Subcutaneous abdominal adipose tissue (tissue), 5 donors: ENCODE results near the gene MEOX1.

Source experiments
- H3K27ac ChIP-seq: one replicate; pipeline ENCODE4 v1.7.0; 2013; ENCODE audit warnings: low read depth, mild to moderate bottlenecking, inconsistent platforms, low read length, moderate library complexity
- H3K27me3 ChIP-seq, 5 donors: one replicate each; pipeline ENCODE4 v1.7.0; 2013; ENCODE audit warnings: low read length in 5 of 5, inconsistent platforms in 1 of 5; ENCODE audit not compliant: control insufficient read depth in 5 of 5, insufficient read depth in 4 of 5
- H3K36me3 ChIP-seq, 5 donors: one replicate each; pipeline ENCODE4 v1.7.0; 2013; ENCODE audit warnings: low read length in 5 of 5; ENCODE audit not compliant: control insufficient read depth in 5 of 5, insufficient read depth in 5 of 5
- H3K4me1 ChIP-seq, 5 donors: one replicate each; pipeline ENCODE4 v1.7.0; 2013; ENCODE audit warnings: low read length in 5 of 5, mild to moderate bottlenecking in 3 of 5, moderate library complexity in 1 of 5; ENCODE audit not compliant: control insufficient read depth in 5 of 5, insufficient read depth in 5 of 5
- H3K4me3 ChIP-seq, 5 donors: one replicate each; pipeline ENCODE4 v1.7.0; 2013; ENCODE audit warnings: low read length in 5 of 5, low read depth in 1 of 5
- H3K9ac ChIP-seq, 5 donors: one replicate each; pipeline ENCODE4 v1.7.0; 2013; ENCODE audit warnings: low read length in 5 of 5, mild to moderate bottlenecking in 4 of 5, moderate library complexity in 3 of 5
- H3K9me3 ChIP-seq, 5 donors: one replicate each; pipeline ENCODE4 v1.7.0; 2013; ENCODE audit warnings: low read length in 5 of 5; ENCODE audit not compliant: control insufficient read depth in 5 of 5
- donor health status: healthy.
- donor health status: healthy.
- donor health status: healthy.
- donor health status: healthy.
- donor health status: healthy.

Gene MEOX1

GRCh38 chr17:43660816-43661493, 767 bp downstream of the MEOX1 start:
- peak overlapping the region in 4 of 5 donors; percentile 38 to 83 (median 74) for H3K4me3 ChIP-seq
- H3K4me1 ChIP-seq: peaks cover 3 to 57% (median 15%) of the 10 kb centered on the region in 5 donors
- H3K27me3 ChIP-seq: peaks cover 0 to 18% (median 0%) of the 10 kb centered on the region in 5 donors
- no peaks in the 10 kb centered on the region for H3K9me3 ChIP-seq
- peak overlapping the region in 4 of 5 donors; percentile 44 to 86 (median 58) for H3K9ac ChIP-seq
- peak overlapping the region; percentile 88 for H3K27ac ChIP-seq
- H3K36me3 ChIP-seq: no peaks in the 10 kb centered on the region

GRCh38 chr17:43659823-43660617, 1.7 kb downstream of the MEOX1 start:
- Histone ChIP-seq H3K4me1 (peaks cover 3 to 56% (median 19%) of the 10 kb centered on the region in 5 donors), H3K27ac (peak overlapping the region; percentile 88), H3K4me3 (peak overlapping the region in 4 of 5 donors; percentile 38 to 83 (median 74))

DNA sequence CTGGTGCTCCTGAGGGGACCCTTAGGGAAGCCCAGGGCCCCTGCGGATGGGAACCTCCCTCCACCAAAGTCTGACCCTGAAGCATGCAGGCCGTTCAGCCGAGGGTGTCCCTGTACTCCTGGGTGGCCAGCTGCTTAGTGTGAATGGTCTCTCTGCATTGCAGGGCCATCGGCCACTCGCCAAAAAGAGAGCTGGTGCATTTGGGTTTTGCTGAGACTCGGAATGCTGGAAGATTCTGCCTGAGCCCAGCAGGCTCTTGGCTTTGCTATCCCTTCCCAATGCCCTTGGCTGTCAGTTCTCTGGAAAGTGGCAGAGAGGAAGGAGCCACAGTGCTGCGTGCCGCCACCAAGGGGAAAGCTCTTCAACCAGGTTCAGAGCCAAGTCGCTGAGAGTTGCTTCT, 2.8 kb downstream of the MEOX1 start:
- no peaks in the 10 kb centered on the region for H3K9me3 ChIP-seq
- H3K4me3 ChIP-seq: peak overlapping the region; percentile 15 to 83 (median 68)
- H3K27me3 ChIP-seq: peaks cover 0 to 18% (median 0%) of the 10 kb centered on the region in 5 donors
- H3K4me1 ChIP-seq: peaks cover 3 to 54% (median 19%) of the 10 kb centered on the region in 5 donors
- peak overlapping the region in 2 of 5 donors; percentile 66 to 86 for H3K9ac ChIP-seq
- peak overlapping the region; percentile 88 for H3K27ac ChIP-seq
- H3K36me3 ChIP-seq: no peaks in the 10 kb centered on the region

More at GRCh38 chr17:43659823-43660617, 1.7 kb downstream of the MEOX1 start:
- Histone ChIP-seq H3K36me3 (no peaks in the 10 kb centered on the region), H3K27me3 (peaks cover 0 to 18% (median 0%) of the 10 kb centered on the region in 5 donors), H3K9me3 (no peaks in the 10 kb centered on the region), H3K9ac (peak overlapping the region in 4 of 5 donors; percentile 49 to 86 (median 72))

DNA sequence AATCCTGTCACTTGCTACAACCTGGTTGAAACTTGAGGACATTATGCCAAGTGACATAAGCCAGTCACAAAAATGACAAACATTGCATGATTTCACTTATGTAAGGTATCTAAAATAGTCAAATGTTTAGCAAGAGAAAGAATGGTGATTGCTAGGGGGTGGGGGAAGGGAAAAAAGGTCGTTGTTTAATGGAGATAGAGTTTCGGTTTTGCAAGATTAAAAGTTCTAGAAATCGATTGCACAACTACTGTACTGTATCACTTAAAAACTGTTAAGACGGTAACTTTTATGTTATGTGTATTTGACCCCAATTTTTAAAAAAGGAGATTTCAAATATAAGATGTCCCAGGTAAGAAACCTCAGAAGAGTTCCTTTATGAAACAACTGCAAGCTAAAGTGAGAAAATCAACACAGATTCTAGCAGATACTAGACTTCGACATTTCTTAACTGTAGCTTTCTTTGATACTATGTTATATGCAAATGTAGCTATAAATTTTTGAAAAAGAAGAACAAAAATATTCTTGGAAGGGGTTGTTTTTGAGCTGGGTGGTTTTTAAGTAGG, 5.9 kb downstream of the MEOX1 start:
- Histone ChIP-seq H3K4me3 (peak overlapping the region in 2 of 5 donors; percentile 38 to 50), H3K27me3 (peaks cover 0 to 8% (median 0%) of the 10 kb centered on the region in 5 donors), H3K9ac (no peak overlapping the region), H3K9me3 (no peaks in the 10 kb centered on the region), H3K4me1 (peaks cover 0 to 42% (median 14%) of the 10 kb centered on the region in 5 donors), H3K36me3 (no peaks in the 10 kb centered on the region), H3K27ac (no peak overlapping the region)

GRCh38 chr17:43652124-43652480, 9.6 kb downstream of the MEOX1 start:
- Histone ChIP-seq H3K36me3 (no peaks in the 10 kb centered on the region), H3K9ac (peak overlapping the region in 1 of 5 donors; percentile 8), H3K9me3 (no peaks in the 10 kb centered on the region), H3K4me1 (peaks cover 2 to 56% (median 9%) of the 10 kb centered on the region in 5 donors), H3K27ac (no peak overlapping the region), H3K27me3 (no peaks in the 10 kb centered on the region), H3K4me3 (no peak overlapping the region)

DNA sequence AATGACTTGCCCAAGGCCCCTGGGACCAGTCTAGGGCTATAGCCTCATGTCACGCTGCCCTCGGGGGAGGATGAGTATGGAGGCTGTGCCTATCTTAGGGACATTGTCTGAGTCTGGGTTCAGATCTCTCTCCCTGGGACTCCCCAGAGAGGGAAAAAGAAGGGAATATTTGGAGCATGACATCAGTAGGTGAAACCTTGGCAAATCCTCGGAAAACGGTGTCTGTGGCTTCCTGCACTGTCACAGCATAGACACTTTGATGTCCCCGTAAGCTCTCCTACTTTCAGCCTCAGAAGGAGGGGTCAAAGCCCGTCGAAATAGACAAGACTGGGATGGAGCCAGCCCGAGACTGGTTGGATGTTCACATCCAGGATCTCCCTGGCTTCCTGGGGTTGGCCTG, 11.3 kb downstream of the MEOX1 start:
- peaks cover 0 to 8% (median 3%) of the 10 kb centered on the region in 5 donors for H3K27me3 ChIP-seq
- H3K36me3 ChIP-seq: no peaks in the 10 kb centered on the region
- H3K9ac ChIP-seq: no peak overlapping the region
- H3K27ac ChIP-seq: no peak overlapping the region
- no peaks in the 10 kb centered on the region for H3K9me3 ChIP-seq
- H3K4me1 ChIP-seq: peaks cover 2 to 53% (median 13%) of the 10 kb centered on the region in 5 donors
- H3K4me3 ChIP-seq: no peak overlapping the region

DNA sequence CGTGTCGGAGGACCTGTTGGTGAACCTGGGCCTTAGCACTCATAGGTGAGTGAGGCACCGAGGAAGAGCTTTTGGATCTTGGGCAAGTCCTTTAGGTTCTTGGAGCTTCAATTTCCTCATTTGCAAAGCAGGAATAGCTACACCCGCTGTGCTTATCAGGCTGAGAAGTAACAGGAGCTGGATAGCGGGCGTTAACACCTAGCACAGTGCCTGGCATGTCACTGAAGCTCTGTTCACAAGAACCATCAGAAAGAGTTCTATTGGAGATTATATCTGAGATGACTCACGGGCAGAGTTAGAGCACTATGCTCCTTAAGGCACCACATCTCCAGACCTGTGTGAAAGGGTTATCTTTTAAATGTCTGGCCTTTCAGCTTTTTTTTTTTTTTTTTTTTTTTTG, 12.8 kb downstream of the MEOX1 start:
- H3K9ac ChIP-seq: no peak overlapping the region
- H3K4me1 ChIP-seq: peaks cover 2 to 49% (median 13%) of the 10 kb centered on the region in 5 donors
- H3K27me3 ChIP-seq: peaks cover 0 to 8% (median 7%) of the 10 kb centered on the region in 5 donors
- H3K4me3 ChIP-seq: no peak overlapping the region
- H3K27ac ChIP-seq: peak overlapping the region; percentile 46
- no peaks in the 10 kb centered on the region for H3K9me3 ChIP-seq
- no peaks in the 10 kb centered on the region for H3K36me3 ChIP-seq

- Histone ChIP-seq H3K36me3 (no peaks in the 10 kb centered on the region), H3K4me1 (peaks cover 2 to 51% (median 13%) of the 10 kb centered on the region in 5 donors), H3K9me3 (no peaks in the 10 kb centered on the region), H3K4me3 (peak overlapping the region in 4 of 5 donors; percentile 13 to 59 (median 54)), H3K27ac (peak overlapping the region; percentile 87), H3K27me3 (peaks cover 0 to 8% (median 7%) of the 10 kb centered on the region in 5 donors), H3K9ac (peak overlapping the region in 4 of 5 donors; percentile 48 to 79 (median 75))
Measured at GRCh38 chr17:43645765-43646481, 15.8 kb downstream of the MEOX1 start.

DNA sequence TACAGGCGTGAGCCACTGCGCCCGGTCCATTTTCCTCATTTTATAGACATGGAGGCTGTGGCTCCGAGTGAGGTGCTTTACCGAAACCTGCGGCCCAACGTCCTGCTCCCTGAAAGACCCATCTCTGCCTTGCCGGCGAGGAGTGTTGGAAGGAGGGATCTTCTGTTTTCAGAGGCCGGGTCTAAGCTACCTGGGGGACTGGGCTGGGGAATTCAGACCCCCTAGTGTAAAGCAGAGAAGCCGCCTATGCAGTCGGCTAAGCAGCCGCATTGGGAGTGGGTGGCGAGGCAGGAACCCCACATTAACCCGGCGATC, 16.3 kb downstream of the MEOX1 start:
- peak overlapping the region in 3 of 5 donors; percentile 72 to 79 (median 78) for H3K9ac ChIP-seq
- peak overlapping the region in 4 of 5 donors; percentile 13 to 59 (median 49) for H3K4me3 ChIP-seq
- H3K27me3 ChIP-seq: peaks cover 0 to 8% (median 7%) of the 10 kb centered on the region in 5 donors
- peaks cover 2 to 47% (median 13%) of the 10 kb centered on the region in 5 donors for H3K4me1 ChIP-seq
- peak overlapping the region; percentile 87 for H3K27ac ChIP-seq
- H3K9me3 ChIP-seq: no peaks in the 10 kb centered on the region
- no peaks in the 10 kb centered on the region for H3K36me3 ChIP-seq
